ENCODE results near the gene KIRREL2.

The KIRREL2 gene

GRCh38 chr19:35896643-35897040 is 39.9 kb downstream of the KIRREL2 start:
- no peak for ATAC-seq
- Mint-ChIP-seq H3K36me3 (peaks cover 95% of the 10 kb centered on the region), H3K9me3 (no peaks in the 10 kb centered on the region), H3K4me3 (peak overlapping the region; percentile 84), H3K4me1 (peaks cover 50% of the 10 kb centered on the region), H3K27ac (peak overlapping the region; percentile 99)
- no peak for DNase-seq (ENCODE audit: low spot score in 2 of 2)

- Mint-ChIP-seq H3K36me3 (peaks cover 90% of the 10 kb centered on the region), H3K27ac (peak overlapping the region; percentile 99), H3K4me1 (peaks cover 57% of the 10 kb centered on the region), H3K9me3 (no peaks in the 10 kb centered on the region), H3K4me3 (peak overlapping the region; percentile 84)
- DNase-seq (ENCODE audit: low spot score in 2 of 2) (no peak), ATAC-seq (no peak)
Observed at GRCh38 chr19:35897706-35898451, 41.2 kb downstream of the KIRREL2 start.

- H3K27ac Mint-ChIP-seq: peak overlapping the region; percentile 99
- no peak for ATAC-seq
- peak overlapping the region; percentile 84 for H3K4me3 Mint-ChIP-seq
- peaks cover 61% of the 10 kb centered on the region for H3K4me1 Mint-ChIP-seq
- H3K9me3 Mint-ChIP-seq: no peaks in the 10 kb centered on the region
- peaks cover 89% of the 10 kb centered on the region for H3K36me3 Mint-ChIP-seq
- no peak for DNase-seq (ENCODE audit: low spot score in 2 of 2)
Observed at GRCh38 chr19:35898499-35898809, 41.7 kb downstream of the KIRREL2 start.

GRCh38 chr19:35899547-35900214 is 43.0 kb downstream of the KIRREL2 start:
- DNase-seq (ENCODE audit: low spot score in 2 of 2) (peak; percentile 73 to 88), ATAC-seq (peak; percentile 76)
- Mint-ChIP-seq H3K9me3 (no peaks in the 10 kb centered on the region), H3K27ac (peak overlapping the region; percentile 99), H3K4me3 (peak overlapping the region; percentile 84), H3K36me3 (peaks cover 88% of the 10 kb centered on the region), H3K4me1 (peaks cover 73% of the 10 kb centered on the region)

- H3K4me1 Mint-ChIP-seq: peaks cover 73% of the 10 kb centered on the region
- ATAC-seq (no peak), DNase-seq (ENCODE audit: low spot score in 2 of 2) (no peak)
- peak overlapping the region; percentile 84 for H3K4me3 Mint-ChIP-seq
- H3K9me3 Mint-ChIP-seq: no peaks in the 10 kb centered on the region
- peaks cover 76% of the 10 kb centered on the region for H3K36me3 Mint-ChIP-seq
- peak overlapping the region; percentile 99 for H3K27ac Mint-ChIP-seq
Observed at GRCh38 chr19:35901055-35901644, 44.4 kb downstream of the KIRREL2 start.

GRCh38 chr19:35901854-35902661 is 45.3 kb downstream of the KIRREL2 start, which contains the start of gene HCST:
Gene HCST (plus strand): TSS chr19:35902529. CDS start chr19:35902594, 65 bp downstream.
- DNase-seq (ENCODE audit: low spot score in 2 of 2) (peak; percentile 24 to 78), ATAC-seq (peak; percentile 40)
- peaks cover 67% of the 10 kb centered on the region for H3K36me3 Mint-ChIP-seq
- H3K27ac Mint-ChIP-seq: peak within 1 kb of the TSS; percentile 99
- H3K9me3 Mint-ChIP-seq: no peaks in the 10 kb centered on the region
- H3K4me1 Mint-ChIP-seq: peaks cover 75% of the 10 kb centered on the region
- peak within 1 kb of the TSS; percentile 84 for H3K4me3 Mint-ChIP-seq

- H3K9me3 Mint-ChIP-seq: no peaks in the 10 kb centered on the region
- H3K4me1 Mint-ChIP-seq: peaks cover 75% of the 10 kb centered on the region
- ATAC-seq (no peak), DNase-seq (ENCODE audit: low spot score in 2 of 2) (no peak)
- H3K27ac Mint-ChIP-seq: peak overlapping the region; percentile 99
- H3K36me3 Mint-ChIP-seq: peaks cover 58% of the 10 kb centered on the region
- peak overlapping the region; percentile 84 for H3K4me3 Mint-ChIP-seq
Observed at GRCh38 chr19:35902870-35903475, 46.3 kb downstream of the KIRREL2 start.

GRCh38 chr19:35903550-35904179 is 47.0 kb downstream of the KIRREL2 start:
- peak; percentile 75 to 93 for DNase-seq (ENCODE audit: low spot score in 2 of 2)
- H3K27ac Mint-ChIP-seq: peak overlapping the region; percentile 99
- peaks cover 51% of the 10 kb centered on the region for H3K36me3 Mint-ChIP-seq
- peaks cover 70% of the 10 kb centered on the region for H3K4me1 Mint-ChIP-seq
- peak overlapping the region; percentile 84 for H3K4me3 Mint-ChIP-seq
- no peaks in the 10 kb centered on the region for H3K9me3 Mint-ChIP-seq
- peak; percentile 71 for ATAC-seq

- Mint-ChIP-seq H3K27ac (peak overlapping the region; percentile 87), H3K4me3 (peak overlapping the region; percentile 84), H3K4me1 (peaks cover 74% of the 10 kb centered on the region), H3K36me3 (peaks cover 43% of the 10 kb centered on the region), H3K9me3 (no peaks in the 10 kb centered on the region)
- no peak for ATAC-seq
- no peak for DNase-seq (ENCODE audit: low spot score in 2 of 2)
Observed at GRCh38 chr19:35904311-35905068, 47.8 kb downstream of the KIRREL2 start.

- H3K4me3 Mint-ChIP-seq: peak overlapping the region; percentile 84
- H3K4me1 Mint-ChIP-seq: peaks cover 76% of the 10 kb centered on the region
- ATAC-seq (no peak), DNase-seq (ENCODE audit: low spot score in 2 of 2) (no peak)
- H3K27ac Mint-ChIP-seq: peak overlapping the region; percentile 87
- H3K36me3 Mint-ChIP-seq: peaks cover 35% of the 10 kb centered on the region
- no peaks in the 10 kb centered on the region for H3K9me3 Mint-ChIP-seq
Observed at GRCh38 chr19:35905178-35905727, 48.5 kb downstream of the KIRREL2 start.

GRCh38 chr19:35907377-35907745 is 50.6 kb downstream of the KIRREL2 start:
- peak overlapping the region; percentile 63 for H3K4me3 Mint-ChIP-seq
- H3K27ac Mint-ChIP-seq: peak overlapping the region; percentile 76
- H3K36me3 Mint-ChIP-seq: peaks cover 19% of the 10 kb centered on the region
- peaks cover 66% of the 10 kb centered on the region for H3K4me1 Mint-ChIP-seq
- no peak for DNase-seq (ENCODE audit: low spot score in 2 of 2)
- no peak for ATAC-seq
- no peaks in the 10 kb centered on the region for H3K9me3 Mint-ChIP-seq

GRCh38 chr19:35908010-35908441 is 51.3 kb downstream of the KIRREL2 start, which contains the start of gene TYROBP:
Gene TYROBP (minus strand): TSS chr19:35908295. CDS start chr19:35908228, 67 bp downstream.
- ATAC-seq (no peak), DNase-seq (ENCODE audit: low spot score in 2 of 2) (no peak)
- peak within 1 kb of the TSS; percentile 63 for H3K4me3 Mint-ChIP-seq
- H3K9me3 Mint-ChIP-seq: no peaks in the 10 kb centered on the region
- H3K27ac Mint-ChIP-seq: peak within 1 kb of the TSS; percentile 89
- H3K36me3 Mint-ChIP-seq: peaks cover 19% of the 10 kb centered on the region
- peaks cover 59% of the 10 kb centered on the region for H3K4me1 Mint-ChIP-seq

GRCh38 chr19:35908973-35909683 is 52.4 kb downstream of the KIRREL2 start:
- H3K9me3 Mint-ChIP-seq: no peaks in the 10 kb centered on the region
- H3K4me1 Mint-ChIP-seq: peaks cover 56% of the 10 kb centered on the region
- DNase-seq (ENCODE audit: low spot score in 2 of 2) (no peak), ATAC-seq (no peak)
- H3K4me3 Mint-ChIP-seq: peak overlapping the region; percentile 7
- H3K27ac Mint-ChIP-seq: peak overlapping the region; percentile 89
- H3K36me3 Mint-ChIP-seq: peaks cover 9% of the 10 kb centered on the region
